HCT116 (cell line): ENCODE measurements around the gene POMGNT1. TPM values are rescaled to one million over a fixed set of nuclear protein-coding genes. Genes with fewer than 3 reads are reported as not detected.

Source experiments
- ATAC-seq: fragments of 200-7000 bp; cut with Tn5 transposase; 2 replicates; pipeline ENCODE4 v1.9.1; 2020; ENCODE audit warnings: mild to moderate bottlenecking, moderate library complexity
- BruUV-seq: library from RNA; stranded (reverse); fragments of 400-500 nt; replicated peaks from 2 replicates; lab custom pipeline; 2021; lab: Mats Ljungman, UMichigan
- CTCF ChIA-PET: fragments of 300-600 bp; sonication (Branson Sonifier 250); formaldehyde crosslinking; loops from one replicate; lab custom pipeline; 2021; ENCODE audit warnings: antibody characterized with exemption; lab: Charles Lee
- POLR2A ChIA-PET: fragments of 300-600, 350-600 bp; sonication (Branson Sonifier 250); formaldehyde crosslinking; loops from one replicate; lab custom pipeline; 2021; ENCODE audit warnings: antibody characterized with exemption; lab: Charles Lee
- RAD21 ChIA-PET, 2 experiments: fragments of 300-600 bp; sonication (Branson Sonifier 250); formaldehyde crosslinking; loops; one replicate each; lab custom pipeline; 2023; ENCODE audit warnings: low total read pairs in 2 of 2; ENCODE audit not compliant: uncharacterized antibody in 2 of 2, unreplicated experiment in 2 of 2, low non-redundant PET in 1 of 2; lab: Charles Lee
- DNase-seq: peaks from one replicate; pipeline ENCODE4 v3.0.0-alpha.2; 2010; ENCODE audit warnings: low read depth, low spot score
- H2AFZ ChIP-seq: fragments of 200-600 bp; shearing (Covaris generic), sonication (generic); 2 replicates; pipeline ENCODE4 v1.6.1; 2017; ENCODE audit warnings: low read depth, mixed run types, mixed read lengths, antibody characterized with exemption, low read length; ENCODE audit not compliant: poor library complexity, severe bottlenecking
- H3K27ac ChIP-seq: 2 replicates; pipeline ENCODE4 v1.5.1; 2012; ENCODE audit warnings: low read depth, low read length
- H3K27me3 ChIP-seq: fragments of 200-600 bp; sonication (generic); 2 replicates; pipeline ENCODE4 v1.6.1; 2016; ENCODE audit warnings: mixed run types, low read length, mixed read lengths; ENCODE audit not compliant: insufficient read depth
- H3K36me3 ChIP-seq, 2 experiments: fragments of 200-500 bp in 1 of 2; fragments of 200-600 bp in 1 of 2; sonication (Bioruptor generic) in 1 of 2; sonication (generic) in 1 of 2; 2 replicates each; pipeline versions ENCODE4 v1.5.1 to v1.6.1; 2014 to 2016; ENCODE audit warnings: low read length in 2 of 2, inconsistent platforms in 1 of 2, mixed read lengths in 1 of 2, mixed run types in 1 of 2; ENCODE audit not compliant: insufficient read depth in 2 of 2, control insufficient read depth in 1 of 2
- H3K4me1 ChIP-seq, 2 experiments: fragments of 200-600 bp in 1 of 2; sonication (generic) in 1 of 2; 2 replicates each; pipeline versions ENCODE4 v1.5.1 to v1.6.1; 2012 to 2017; ENCODE audit warnings: low read length in 2 of 2, inconsistent platforms in 1 of 2, mild to moderate bottlenecking in 1 of 2, mixed read lengths in 1 of 2, mixed run types in 1 of 2, moderate library complexity in 1 of 2; ENCODE audit not compliant: insufficient read depth in 2 of 2, control insufficient read depth in 1 of 2
- H3K4me2 ChIP-seq: fragments of 200-600 bp; sonication (generic); 2 replicates; pipeline ENCODE4 v1.6.1; 2017; ENCODE audit warnings: mixed run types, low read length, mixed read lengths
- H3K4me3 ChIP-seq, 2 experiments: fragments of 200-600 bp in 1 of 2; sonication (generic) in 1 of 2; replicated peaks in 1 of 2; 2 replicates each; pipeline ENCODE4 v1.5.1; 2011 to 2016; ENCODE audit warnings: low read length in 2 of 2, control low read depth in 1 of 2, low read depth in 1 of 2, mild to moderate bottlenecking in 1 of 2, mixed read lengths in 1 of 2, mixed run types in 1 of 2
- H3K79me2 ChIP-seq: fragments of 200-600 bp; sonication (generic); 2 replicates; pipeline ENCODE4 v1.6.1; 2017; ENCODE audit warnings: mild to moderate bottlenecking, mixed run types, low read length, moderate library complexity, mixed read lengths; ENCODE audit not compliant: insufficient read depth
- H3K9ac ChIP-seq: fragments of 200-600 bp; sonication (generic); 2 replicates; pipeline ENCODE4 v1.6.1; 2016; ENCODE audit warnings: low read length, mixed read lengths
- H3K9me2 ChIP-seq: fragments of 200-600 bp; sonication (generic), shearing (Covaris generic); 2 replicates; pipeline ENCODE4 v1.6.1; 2017; ENCODE audit warnings: mixed run types, mild to moderate bottlenecking, moderate library complexity; ENCODE audit not compliant: insufficient read depth
- H3K9me3 ChIP-seq, 2 experiments: fragments of 200-500 bp in 1 of 2; fragments of 200-600 bp in 1 of 2; sonication (Bioruptor generic) in 1 of 2; sonication (generic) in 1 of 2; 2 replicates each; pipeline ENCODE4 v1.6.1; 2014 to 2017; ENCODE audit warnings: low read length in 2 of 2, mixed read lengths in 2 of 2, inconsistent platforms in 1 of 2, low read depth in 1 of 2, mild to moderate bottlenecking in 1 of 2, mixed run types in 1 of 2, moderate library complexity in 1 of 2; ENCODE audit not compliant: control insufficient read depth in 1 of 2, insufficient read depth in 1 of 2
- H4K20me1 ChIP-seq: fragments of 200-600 bp; sonication (generic), shearing (Covaris generic); 2 replicates; pipeline ENCODE4 v1.6.1; 2017; ENCODE audit warnings: mixed run types, mild to moderate bottlenecking, moderate library complexity; ENCODE audit not compliant: insufficient read depth
- CBX3 ChIP-seq: IDR thresholded peaks from 2 replicates; pipeline ENCODE4 v1.6.1; 2012; ENCODE audit warnings: low read depth
- EGR1 ChIP-seq: IDR thresholded peaks from 2 replicates; pipeline ENCODE4 v1.6.1; 2012; ENCODE audit warnings: low read depth
- EZH2 ChIP-seq: fragments of 200-600 bp; sonication (generic); IDR thresholded peaks from 2 replicates; pipeline ENCODE4 v1.6.1; 2017; ENCODE audit warnings: antibody characterized with exemption, mixed run types
- EZH2phosphoT487 ChIP-seq: fragments of 200-600 bp; IDR thresholded peaks from 2 replicates; pipeline ENCODE4 v1.6.1; 2018; ENCODE audit warnings: antibody characterized with exemption, borderline replicate concordance
- FOSL1 ChIP-seq: IDR thresholded peaks from 2 replicates; pipeline ENCODE4 v1.6.1; 2012; ENCODE audit warnings: low read depth
- JUND ChIP-seq: IDR thresholded peaks from 2 replicates; pipeline ENCODE4 v1.6.1; 2012
- SIN3A ChIP-seq: IDR thresholded peaks from 2 replicates; pipeline ENCODE4 v1.6.1; 2012; ENCODE audit warnings: low read depth
- SP1 ChIP-seq: IDR thresholded peaks from 2 replicates; pipeline ENCODE4 v1.6.1; 2012; ENCODE audit warnings: low read depth
- SRF ChIP-seq: IDR thresholded peaks from 2 replicates; pipeline ENCODE4 v1.6.1; 2012; ENCODE audit warnings: low read depth
- TCF7L2 ChIP-seq: IDR thresholded peaks from 2 replicates; pipeline ENCODE4 v1.7.0; 2011; ENCODE audit warnings: borderline replicate concordance, inconsistent platforms; ENCODE audit not compliant: insufficient read depth, insufficient read length; ENCODE audit errors: extremely low read depth
- ZFX ChIP-seq: fragments of 450-650 bp; IDR thresholded peaks from 2 replicates; pipeline ENCODE4 v1.6.1; 2017
- intact Hi-C: fragments of 100-400 bp; cut with micrococcal nuclease; formaldehyde crosslinking; loops from 2 replicates; pipeline ENCODE4 v1.10.0; 2022
- total RNA-seq: library from RNA; stranded (reverse); gene quantifications from one replicate; pipeline ENCODE4 v1.2.1, GENCODE V29; 2021; ENCODE audit not compliant: unreplicated experiment
- TF ChIP-seq, protein P1 (sequence below): IDR thresholded peaks from 2 replicates; pipeline ENCODE4 v1.6.1; 2012; ENCODE audit warnings: low read depth
- TF ChIP-seq, protein P2 (sequence below): IDR thresholded peaks from 2 replicates; pipeline ENCODE4 v1.6.1; 2011; ENCODE audit warnings: mild to moderate bottlenecking, low read length, moderate library complexity; ENCODE audit not compliant: insufficient replicate concordance; ENCODE audit errors: extremely low read depth
- TF ChIP-seq, protein P3 (sequence below): IDR thresholded peaks from 2 replicates; pipeline ENCODE4 v1.6.1; 2012

POMGNT1 gene
- total RNA-seq, 1 experiment from 2014 or later, result 97.7 TPM

DNA sequence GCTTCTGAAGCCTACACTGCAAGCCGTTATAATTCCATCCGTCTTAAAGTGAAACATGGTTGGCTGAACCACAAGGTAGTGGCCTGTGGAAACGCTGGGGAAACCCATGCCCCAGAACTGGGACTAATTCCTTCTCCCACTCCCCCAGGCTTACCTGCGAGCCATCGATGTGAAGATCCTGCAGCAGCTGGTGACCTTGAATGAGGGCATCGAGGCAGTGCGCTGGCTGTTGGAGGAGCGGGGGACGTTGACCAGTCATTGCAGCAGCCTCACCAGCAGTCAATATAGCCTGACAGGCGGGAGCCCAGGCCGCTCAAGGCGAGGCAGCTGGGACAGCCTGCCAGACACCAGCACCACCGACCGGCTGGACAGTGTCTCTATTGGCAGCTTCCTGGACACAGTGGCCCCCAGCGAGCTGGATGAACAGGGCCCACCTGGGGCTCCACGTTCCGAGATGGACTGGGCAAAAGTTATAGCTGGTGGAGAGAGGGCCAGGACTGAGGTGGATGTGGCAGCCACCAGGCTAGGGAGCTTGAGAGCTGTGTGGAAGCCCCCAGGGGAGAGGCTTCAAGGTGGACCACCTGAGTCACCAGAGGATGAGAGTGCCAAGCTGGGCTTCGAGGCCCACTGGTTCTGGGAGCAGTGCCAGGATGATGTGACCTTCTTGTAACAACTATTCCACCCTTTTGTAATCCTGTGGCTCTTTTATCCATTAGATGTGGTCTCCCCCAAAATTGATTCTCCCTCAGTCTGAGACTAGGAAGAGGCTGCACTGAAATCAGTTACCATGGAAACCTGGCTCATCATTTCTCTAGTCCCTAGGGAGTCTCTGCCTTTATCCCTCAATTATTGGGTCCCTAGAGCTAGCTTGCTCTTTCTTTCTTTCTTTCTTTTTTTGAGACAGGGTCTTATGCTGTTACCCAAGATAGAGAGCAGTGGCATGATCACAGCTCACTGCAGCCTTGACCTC is 21.6 kb upstream of the POMGNT1 start (continued):
- TF ChIP-seq FOSL1 (no peak), SRF (no peak)

DNA sequence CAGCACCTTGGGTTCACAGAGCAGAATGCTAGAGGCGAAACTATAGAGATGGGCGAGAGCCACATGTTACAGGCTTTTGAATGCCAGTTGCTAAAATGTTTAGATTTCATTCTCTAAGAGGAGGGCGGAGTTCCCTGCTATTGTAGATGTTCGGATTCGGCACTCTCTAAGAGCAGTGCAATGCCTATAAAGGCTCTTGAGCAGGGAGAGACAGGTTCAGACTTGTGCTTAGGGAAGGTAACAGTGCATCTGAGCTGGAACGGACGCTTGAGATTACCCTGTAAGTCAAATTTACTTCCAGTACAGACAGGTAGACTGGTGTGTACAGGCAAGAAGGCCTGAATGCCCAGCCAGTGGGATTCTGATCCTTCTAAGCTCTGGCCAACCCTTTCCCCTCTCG is 20.2 kb upstream of the POMGNT1 start:
- no peak overlapping the region for H3K4me2 ChIP-seq
- TF ChIP-seq EGR1, result no peak
- no peak for TF ChIP-seq JUND
- TF ChIP-seq EZH2phosphoT487, result no peak
- no peak for TF ChIP-seq SRF
- no peak for TF ChIP-seq SIN3A
- TF ChIP-seq, protein P1, sequence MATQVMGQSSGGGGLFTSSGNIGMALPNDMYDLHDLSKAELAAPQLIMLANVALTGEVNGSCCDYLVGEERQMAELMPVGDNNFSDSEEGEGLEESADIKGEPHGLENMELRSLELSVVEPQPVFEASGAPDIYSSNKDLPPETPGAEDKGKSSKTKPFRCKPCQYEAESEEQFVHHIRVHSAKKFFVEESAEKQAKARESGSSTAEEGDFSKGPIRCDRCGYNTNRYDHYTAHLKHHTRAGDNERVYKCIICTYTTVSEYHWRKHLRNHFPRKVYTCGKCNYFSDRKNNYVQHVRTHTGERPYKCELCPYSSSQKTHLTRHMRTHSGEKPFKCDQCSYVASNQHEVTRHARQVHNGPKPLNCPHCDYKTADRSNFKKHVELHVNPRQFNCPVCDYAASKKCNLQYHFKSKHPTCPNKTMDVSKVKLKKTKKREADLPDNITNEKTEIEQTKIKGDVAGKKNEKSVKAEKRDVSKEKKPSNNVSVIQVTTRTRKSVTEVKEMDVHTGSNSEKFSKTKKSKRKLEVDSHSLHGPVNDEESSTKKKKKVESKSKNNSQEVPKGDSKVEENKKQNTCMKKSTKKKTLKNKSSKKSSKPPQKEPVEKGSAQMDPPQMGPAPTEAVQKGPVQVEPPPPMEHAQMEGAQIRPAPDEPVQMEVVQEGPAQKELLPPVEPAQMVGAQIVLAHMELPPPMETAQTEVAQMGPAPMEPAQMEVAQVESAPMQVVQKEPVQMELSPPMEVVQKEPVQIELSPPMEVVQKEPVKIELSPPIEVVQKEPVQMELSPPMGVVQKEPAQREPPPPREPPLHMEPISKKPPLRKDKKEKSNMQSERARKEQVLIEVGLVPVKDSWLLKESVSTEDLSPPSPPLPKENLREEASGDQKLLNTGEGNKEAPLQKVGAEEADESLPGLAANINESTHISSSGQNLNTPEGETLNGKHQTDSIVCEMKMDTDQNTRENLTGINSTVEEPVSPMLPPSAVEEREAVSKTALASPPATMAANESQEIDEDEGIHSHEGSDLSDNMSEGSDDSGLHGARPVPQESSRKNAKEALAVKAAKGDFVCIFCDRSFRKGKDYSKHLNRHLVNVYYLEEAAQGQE, result no peak
- TF ChIP-seq CBX3, result no peak
- TF ChIP-seq, protein P2, sequence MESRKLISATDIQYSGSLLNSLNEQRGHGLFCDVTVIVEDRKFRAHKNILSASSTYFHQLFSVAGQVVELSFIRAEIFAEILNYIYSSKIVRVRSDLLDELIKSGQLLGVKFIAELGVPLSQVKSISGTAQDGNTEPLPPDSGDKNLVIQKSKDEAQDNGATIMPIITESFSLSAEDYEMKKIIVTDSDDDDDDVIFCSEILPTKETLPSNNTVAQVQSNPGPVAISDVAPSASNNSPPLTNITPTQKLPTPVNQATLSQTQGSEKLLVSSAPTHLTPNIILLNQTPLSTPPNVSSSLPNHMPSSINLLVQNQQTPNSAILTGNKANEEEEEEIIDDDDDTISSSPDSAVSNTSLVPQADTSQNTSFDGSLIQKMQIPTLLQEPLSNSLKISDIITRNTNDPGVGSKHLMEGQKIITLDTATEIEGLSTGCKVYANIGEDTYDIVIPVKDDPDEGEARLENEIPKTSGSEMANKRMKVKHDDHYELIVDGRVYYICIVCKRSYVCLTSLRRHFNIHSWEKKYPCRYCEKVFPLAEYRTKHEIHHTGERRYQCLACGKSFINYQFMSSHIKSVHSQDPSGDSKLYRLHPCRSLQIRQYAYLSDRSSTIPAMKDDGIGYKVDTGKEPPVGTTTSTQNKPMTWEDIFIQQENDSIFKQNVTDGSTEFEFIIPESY, result no peak
- TF ChIP-seq, protein P3, sequence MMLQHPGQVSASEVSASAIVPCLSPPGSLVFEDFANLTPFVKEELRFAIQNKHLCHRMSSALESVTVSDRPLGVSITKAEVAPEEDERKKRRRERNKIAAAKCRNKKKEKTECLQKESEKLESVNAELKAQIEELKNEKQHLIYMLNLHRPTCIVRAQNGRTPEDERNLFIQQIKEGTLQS, result no peak
- TF ChIP-seq ZFX, result no peak
- no peak for TF ChIP-seq EZH2
- TF ChIP-seq SP1, result no peak
- no peak for TF ChIP-seq FOSL1
- TF ChIP-seq TCF7L2, result no peak
- TF ChIP-seq, all 23 proteins: peak for 0
- Histone ChIP-seq H3K27me3 (no peaks in the 10 kb centered on the region), H3K36me3 (no peaks in the 10 kb centered on the region), H3K79me2 (no peaks in the 10 kb centered on the region), H3K9ac (no peak overlapping the region), H4K20me1 (no peaks in the 10 kb centered on the region), H3K4me1 (peaks cover 0 to 18% of the 10 kb centered on the region in 2 experiments; a peak in 2 of 4 replicates), H3K4me3 (no peak overlapping the region), H3K27ac (no peak overlapping the region), H3K9me2 (no peaks in the 10 kb centered on the region), H3K9me3 (no peaks in the 10 kb centered on the region), H2AFZ (no peak overlapping the region)
- ChIA-PET CTCF (no interaction called here), POLR2A (no interaction called here), RAD21 (no interaction called here)
- ATAC-seq (no peak), DNase-seq (no peak)
- no TSS peak for BruUV-seq
- intact Hi-C loops, result no loop called here
